Adrenal gland (tissue), 12 donors: ENCODE data around the gene IZUMO4. TPM values are rescaled to one million over a fixed set of nuclear protein-coding genes. Genes with fewer than 3 reads are reported as not detected.

Experiments used
- DNase-seq, 7 donors: peaks; one replicate each; pipeline ENCODE4 v3.0.0-alpha.2; 2019 to 2020
- H3K27ac ChIP-seq, 5 donors: fragments of 200-600 bp; sonication (generic) in 4 of 5; 1 replicate in 3 of 5; 2 replicates in 2 of 5; pipeline versions ENCODE4 v1.5.1 to v1.8.0; 2016 to 2020; ENCODE audit warnings: mild to moderate bottlenecking in 1 of 5
- H3K27me3 ChIP-seq: fragments of 200-600 bp; 2 replicates; pipeline ENCODE4 v1.8.0; 2021
- H3K36me3 ChIP-seq, 2 donors: fragments of 200-600 bp; replicated peaks in 1 of 2; 1 replicate in 1 of 2; 2 replicates in 1 of 2; pipeline versions ENCODE4 v1.5.1 to v1.8.0; 2018 to 2022
- H3K4me1 ChIP-seq, 2 donors: fragments of 200-600 bp; replicated peaks in 1 of 2; 1 replicate in 1 of 2; 2 replicates in 1 of 2; pipeline versions ENCODE4 v1.5.1 to v1.8.0; 2018 to 2021
- H3K4me3 ChIP-seq, 4 donors: fragments of 200-600 bp; sonication (generic) in 3 of 4; one replicate each; pipeline ENCODE4 v1.5.1; 2016 to 2018
- H3K9me3 ChIP-seq, 3 donors: fragments of 200-600 bp; sonication (generic) in 1 of 3; replicated peaks in 1 of 3; 1 replicate in 2 of 3; 2 replicates in 1 of 3; pipeline versions ENCODE4 v1.5.1 to v1.8.0; 2016 to 2021
- CTCF ChIP-seq, 6 experiments: fragments of 450-650 bp in 4 of 6; fragments of 200-600 bp in 2 of 6; sonication (generic) in 1 of 6; IDR thresholded peaks; 1 replicate in 5 of 6; 2 replicates in 1 of 6; pipeline versions ENCODE4 v1.5.1 to v1.8.0; 2016 to 2021; ENCODE audit warnings: antibody characterized with exemption in 6 of 6, mild to moderate bottlenecking in 2 of 6, moderate library complexity in 1 of 6
- POLR2A ChIP-seq, 2 donors: fragments of 450-650 bp; IDR thresholded peaks; one replicate each; pipeline ENCODE4 v1.6.1; 2017; ENCODE audit warnings: antibody characterized with exemption in 2 of 2, mild to moderate bottlenecking in 2 of 2, moderate library complexity in 1 of 2
- WGBS, 4 donors: extraction: QIAGEN DNeasy Blood & Tissue Kit in 2 of 4; methylation state at CpG; one replicate each; pipeline versions ENCODE4 v1.1.5 to v1.1.7; 2013 to 2017; 5-methylcytosine and 5-hydroxymethylcytosine counted together
- intact Hi-C, 2 donors: fragments of 100-400 bp; cut with DNase I; formaldehyde crosslinking; loops; one replicate each; pipeline versions ENCODE4 v1.14.1 to v1.15.0; 2022 to 2023
- polyA plus RNA-seq, 3 donors: library from polyadenylated mRNA; stranded (reverse); fragments of 200-250 nt in 2 of 3; fragments of 350-450 nt in 1 of 3; fragmentation: Illumina TruSeq in 1 of 3; extraction: RNeasy Lipid Tissue Mini Kit (QIAGEN cat#74804) in 1 of 3; gene quantifications; one replicate each; pipeline ENCODE4 v1.2.3, GENCODE V29; 2013 to 2014
- total RNA-seq, 9 donors: library from RNA; depleted of rRNA in 4 of 9; stranded (reverse); fragments of >200 nt in 4 of 9; fragments of 120-200 nt in 1 of 9; fragmentation: NEBNext Ultra II Directional in 1 of 9; extraction: Animal tissue kit (Norgen Biotek cat#: 25700) in 1 of 9; gene quantifications; one replicate each; pipeline versions ENCODE4 v1.1.0 to v1.2.4, GENCODE V29; 2013 to 2023
- donor health status: healthy with polysubstance abuse.
- donor health status: Bipolar disorder and iron deficiency.
- donor health status: DM: yes; HTN: yes; CAD: no.
- donor health status: DM: no; HTN: no; CAD: no.
- donor health status: DM: no; HTN: no; CAD: no.
- donor health status: DM: yes; HTN: yes; CAD: no.

The IZUMO4 gene
- total and polyA plus RNA-seq, 12 donors, result 0.69 to 24.6 (median 2.5) TPM

GRCh38 chr19:2117215-2117960 is 20.7 kb downstream of the IZUMO4 start:
- 51 to 73% (median 61%) methylated on average over 11 to 27 of the region's 27 CpGs for WGBS, 4 donors
- H3K27me3 ChIP-seq, result no peaks in the 10 kb centered on the region
- peak overlapping the region in 1 of 5 donors; percentile 23 for H3K27ac ChIP-seq
- peaks cover 0 to 6% of the 10 kb centered on the region in 2 donors for H3K4me1 ChIP-seq
- peaks cover 0 to 98% of the 10 kb centered on the region in 2 donors for H3K36me3 ChIP-seq
- TF ChIP-seq CTCF (IDR thresholded peaks at IDR 0.05), result no peak
- no peak for TF ChIP-seq POLR2A (IDR thresholded peaks at IDR 0.05)
- DNase-seq, result peak in 6 of 7 donors; percentile 78 to 90 (median 86)
- H3K4me3 ChIP-seq, result no peak overlapping the region
- H3K9me3 ChIP-seq, result no peaks in the 10 kb centered on the region
- intact Hi-C loops, result no loop called here

- intact Hi-C loops, result no loop called here
- peaks cover 0 to 98% of the 10 kb centered on the region in 2 donors for H3K36me3 ChIP-seq
Observed at GRCh38 chr19:2118438-2118837, 21.7 kb downstream of the IZUMO4 start.

GRCh38 chr19:2119921-2120785 is 23.4 kb downstream of the IZUMO4 start:
- H3K36me3 ChIP-seq, result peaks cover 0 to 98% of the 10 kb centered on the region in 2 donors
- H3K9me3 ChIP-seq, result no peaks in the 10 kb centered on the region
- no peaks in the 10 kb centered on the region for H3K27me3 ChIP-seq
- WGBS, 4 donors, result 91 to 93% (median 92%) methylated on average over 25 to 31 of the region's 31 CpGs
- H3K4me3 ChIP-seq, result no peak overlapping the region
- intact Hi-C loops, result no loop called here
- H3K4me1 ChIP-seq, result peaks cover 0 to 6% of the 10 kb centered on the region in 2 donors
- no peak overlapping the region for H3K27ac ChIP-seq
- no peak for TF ChIP-seq CTCF (IDR thresholded peaks at IDR 0.05)
- TF ChIP-seq POLR2A (IDR thresholded peaks at IDR 0.05), result no peak
- peak in 1 of 7 donors; percentile 14 for DNase-seq

More at GRCh38 chr19:2118438-2118837, 21.7 kb downstream of the IZUMO4 start:
- WGBS, 4 donors, result 72 to 96% (median 92%) methylated on average over 5 to 18 of the region's 18 CpGs
- Histone ChIP-seq H3K4me1 (peaks cover 0 to 6% of the 10 kb centered on the region in 2 donors), H3K4me3 (no peak overlapping the region), H3K27me3 (no peaks in the 10 kb centered on the region), H3K27ac (no peak overlapping the region), H3K9me3 (no peaks in the 10 kb centered on the region)
- TF ChIP-seq POLR2A (IDR thresholded peaks at IDR 0.05) (no peak), CTCF (IDR thresholded peaks at IDR 0.05) (no peak)
- no peak for DNase-seq

GRCh38 chr19:2120821-2121220 is 24.1 kb downstream of the IZUMO4 start:
- TF ChIP-seq POLR2A (IDR thresholded peaks at IDR 0.05) (no peak), CTCF (IDR thresholded peaks at IDR 0.05) (no peak)
- WGBS, 4 donors, result 90 to 98% (median 95%) methylated on average over 11 to 26 of the region's 26 CpGs
- Histone ChIP-seq H3K36me3 (peaks cover 0 to 98% of the 10 kb centered on the region in 2 donors), H3K27me3 (no peaks in the 10 kb centered on the region), H3K27ac (no peak overlapping the region), H3K4me3 (no peak overlapping the region), H3K4me1 (peaks cover 0 to 6% of the 10 kb centered on the region in 2 donors), H3K9me3 (no peaks in the 10 kb centered on the region)
- intact Hi-C loops, result no loop called here
- peak in 1 of 7 donors; percentile 14 for DNase-seq
